CD1c-positive myeloid dendritic cell (primary cell): Measurements from ENCODE around the gene DNAAF9.

ENCODE experiments used
- DNase-seq: peaks from one replicate; pipeline ENCODE4 v3.0.0-alpha.2; 2016; ENCODE audit errors: extremely low spot score

Gene DNAAF9

GRCh38 chr20:3371754-3372153 lies 35.7 kb downstream of the DNAAF9 start:
- DNase-seq, result peak; percentile 75

- DNase-seq, result no peak
Measured at GRCh38 chr20:3367089-3367488, 40.4 kb downstream of the DNAAF9 start.

GRCh38 chr20:3364323-3365013 lies 43.0 kb downstream of the DNAAF9 start:
- no peak for DNase-seq

DNA sequence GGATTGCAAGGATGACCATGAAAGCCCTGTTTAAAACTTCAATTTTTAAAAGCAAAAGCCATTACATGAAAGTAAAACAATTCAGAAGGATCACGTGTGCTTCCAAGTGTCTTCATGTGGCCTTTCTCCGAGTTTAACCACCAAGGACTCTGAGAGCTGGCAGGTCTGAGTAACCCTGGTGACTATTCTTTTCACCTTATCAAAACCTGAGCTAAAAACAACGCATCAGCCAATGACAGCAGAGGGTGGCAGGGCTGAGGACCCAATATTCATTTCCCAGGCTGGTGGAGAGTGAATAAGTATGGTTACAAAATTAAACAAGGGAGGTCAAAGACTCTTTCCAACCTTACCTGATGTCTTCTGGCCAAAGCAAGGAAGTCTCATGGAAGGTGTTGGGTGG lies 46.7 kb downstream of the DNAAF9 start:
- DNase-seq, result no peak

GRCh38 chr20:3358676-3359340 lies 48.7 kb downstream of the DNAAF9 start:
- no peak for DNase-seq
